ENCODE data around the gene FKBP6.
A peak's percentile ranks its signal among the peaks of the same experiment; 100 is the strongest.

Gene FKBP6

GRCh38 chr7:73387221-73387828 is 59.4 kb downstream of the FKBP6 start (continued):
- TF ChIP-seq ZNF513 (tag by site-specific recombination; IDR thresholded peaks at IDR 0.05) (no peak), ZNF843 (tag by site-specific recombination; IDR thresholded peaks at IDR 0.05) (no peak), ZNF629 (tag by site-specific recombination; IDR thresholded peaks at IDR 0.05) (no peak), REPIN1 (tag by site-specific recombination; IDR thresholded peaks at IDR 0.05; ENCODE audit: low read depth) (no peak), ZNF184 (tag by site-specific recombination; IDR thresholded peaks at IDR 0.05) (no peak), KLF7 (tag by site-specific recombination; IDR thresholded peaks at IDR 0.05; ENCODE audit: borderline replicate concordance) (no peak), SALL2 (tag by site-specific recombination; IDR thresholded peaks at IDR 0.05; ENCODE audit: borderline replicate concordance) (no peak), ZNF169 (tag by site-specific recombination; IDR thresholded peaks at IDR 0.05) (no peak), ZNF274 (IDR thresholded peaks at IDR 0.05; ENCODE audit: low read length) (no peak), ZNF274 (tag by site-specific recombination; IDR thresholded peaks at IDR 0.05; ENCODE audit: borderline replicate concordance) (no peak), ZNF626 (tag by site-specific recombination; IDR thresholded peaks at IDR 0.05) (0 out of 2 replicates have a peak, but pooled peaks have one; percentile 18), ZNF37A (tag by site-specific recombination; IDR thresholded peaks at IDR 0.05) (no peak), BCL11A (tag by site-specific recombination; IDR thresholded peaks at IDR 0.05; ENCODE audit: low read depth) (no peak), ZNF792 (tag by site-specific recombination; IDR thresholded peaks at IDR 0.05) (no peak), ZNF549 (tag by site-specific recombination; IDR thresholded peaks at IDR 0.05) (no peak), ZNF433 (tag by site-specific recombination; IDR thresholded peaks at IDR 0.05; ENCODE audit: low read depth) (no peak), KLF1 (tag by site-specific recombination; IDR thresholded peaks at IDR 0.05) (no peak), ZNF423 (tag by site-specific recombination; IDR thresholded peaks at IDR 0.05) (no peak), ZNF132 (tag by site-specific recombination; IDR thresholded peaks at IDR 0.05; ENCODE audit: borderline replicate concordance) (no peak), ZNF518A (tag by site-specific recombination; conservative IDR thresholded peaks at IDR 0.05; ENCODE audit: low read depth) (peak; percentile 39; the same call in 1 of the 2 replicates), ZFP37 (tag by site-specific recombination; IDR thresholded peaks at IDR 0.05) (no peak), GFI1B (tag by site-specific recombination; IDR thresholded peaks at IDR 0.05) (peak; percentile 73; the same call in 1 of the 2 replicates)
- TF ChIP-seq, protein P1, sequence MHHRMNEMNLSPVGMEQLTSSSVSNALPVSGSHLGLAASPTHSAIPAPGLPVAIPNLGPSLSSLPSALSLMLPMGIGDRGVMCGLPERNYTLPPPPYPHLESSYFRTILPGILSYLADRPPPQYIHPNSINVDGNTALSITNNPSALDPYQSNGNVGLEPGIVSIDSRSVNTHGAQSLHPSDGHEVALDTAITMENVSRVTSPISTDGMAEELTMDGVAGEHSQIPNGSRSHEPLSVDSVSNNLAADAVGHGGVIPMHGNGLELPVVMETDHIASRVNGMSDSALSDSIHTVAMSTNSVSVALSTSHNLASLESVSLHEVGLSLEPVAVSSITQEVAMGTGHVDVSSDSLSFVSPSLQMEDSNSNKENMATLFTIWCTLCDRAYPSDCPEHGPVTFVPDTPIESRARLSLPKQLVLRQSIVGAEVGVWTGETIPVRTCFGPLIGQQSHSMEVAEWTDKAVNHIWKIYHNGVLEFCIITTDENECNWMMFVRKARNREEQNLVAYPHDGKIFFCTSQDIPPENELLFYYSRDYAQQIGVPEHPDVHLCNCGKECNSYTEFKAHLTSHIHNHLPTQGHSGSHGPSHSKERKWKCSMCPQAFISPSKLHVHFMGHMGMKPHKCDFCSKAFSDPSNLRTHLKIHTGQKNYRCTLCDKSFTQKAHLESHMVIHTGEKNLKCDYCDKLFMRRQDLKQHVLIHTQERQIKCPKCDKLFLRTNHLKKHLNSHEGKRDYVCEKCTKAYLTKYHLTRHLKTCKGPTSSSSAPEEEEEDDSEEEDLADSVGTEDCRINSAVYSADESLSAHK (tag by site-specific recombination; IDR thresholded peaks at IDR 0.05), result no peak
- TF ChIP-seq, protein P2, sequence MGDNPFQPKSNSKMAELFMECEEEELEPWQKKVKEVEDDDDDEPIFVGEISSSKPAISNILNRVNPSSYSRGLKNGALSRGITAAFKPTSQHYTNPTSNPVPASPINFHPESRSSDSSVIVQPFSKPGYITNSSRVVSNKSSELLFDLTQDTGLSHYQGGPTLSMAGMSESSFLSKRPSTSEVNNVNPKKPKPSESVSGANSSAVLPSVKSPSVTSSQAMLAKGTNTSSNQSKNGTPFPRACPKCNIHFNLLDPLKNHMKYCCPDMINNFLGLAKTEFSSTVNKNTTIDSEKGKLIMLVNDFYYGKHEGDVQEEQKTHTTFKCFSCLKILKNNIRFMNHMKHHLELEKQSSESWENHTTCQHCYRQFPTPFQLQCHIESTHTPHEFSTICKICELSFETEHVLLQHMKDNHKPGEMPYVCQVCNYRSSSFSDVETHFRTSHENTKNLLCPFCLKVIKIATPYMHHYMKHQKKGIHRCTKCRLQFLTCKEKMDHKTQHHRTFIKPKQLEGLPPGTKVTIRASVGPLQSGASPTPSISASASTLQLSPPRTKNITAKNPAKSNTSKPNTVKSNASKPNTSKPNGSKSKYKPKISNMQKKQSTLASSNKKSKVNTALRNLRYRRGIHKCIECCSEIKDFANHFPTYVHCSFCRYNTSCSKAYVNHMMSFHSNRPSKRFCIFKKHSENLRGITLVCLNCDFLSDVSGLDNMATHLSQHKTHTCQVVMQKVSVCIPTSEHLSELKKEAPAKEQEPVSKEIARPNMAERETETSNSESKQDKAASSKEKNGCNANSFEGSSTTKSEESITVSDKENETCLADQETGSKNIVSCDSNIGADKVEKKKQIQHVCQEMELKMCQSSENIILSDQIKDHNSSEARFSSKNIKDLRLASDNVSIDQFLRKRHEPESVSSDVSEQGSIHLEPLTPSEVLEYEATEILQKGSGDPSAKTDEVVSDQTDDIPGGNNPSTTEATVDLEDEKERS (tag by site-specific recombination; IDR thresholded peaks at IDR 0.05), result peak; percentile 22; the same call in 1 of the 2 replicates
- TF ChIP-seq, protein P3, sequence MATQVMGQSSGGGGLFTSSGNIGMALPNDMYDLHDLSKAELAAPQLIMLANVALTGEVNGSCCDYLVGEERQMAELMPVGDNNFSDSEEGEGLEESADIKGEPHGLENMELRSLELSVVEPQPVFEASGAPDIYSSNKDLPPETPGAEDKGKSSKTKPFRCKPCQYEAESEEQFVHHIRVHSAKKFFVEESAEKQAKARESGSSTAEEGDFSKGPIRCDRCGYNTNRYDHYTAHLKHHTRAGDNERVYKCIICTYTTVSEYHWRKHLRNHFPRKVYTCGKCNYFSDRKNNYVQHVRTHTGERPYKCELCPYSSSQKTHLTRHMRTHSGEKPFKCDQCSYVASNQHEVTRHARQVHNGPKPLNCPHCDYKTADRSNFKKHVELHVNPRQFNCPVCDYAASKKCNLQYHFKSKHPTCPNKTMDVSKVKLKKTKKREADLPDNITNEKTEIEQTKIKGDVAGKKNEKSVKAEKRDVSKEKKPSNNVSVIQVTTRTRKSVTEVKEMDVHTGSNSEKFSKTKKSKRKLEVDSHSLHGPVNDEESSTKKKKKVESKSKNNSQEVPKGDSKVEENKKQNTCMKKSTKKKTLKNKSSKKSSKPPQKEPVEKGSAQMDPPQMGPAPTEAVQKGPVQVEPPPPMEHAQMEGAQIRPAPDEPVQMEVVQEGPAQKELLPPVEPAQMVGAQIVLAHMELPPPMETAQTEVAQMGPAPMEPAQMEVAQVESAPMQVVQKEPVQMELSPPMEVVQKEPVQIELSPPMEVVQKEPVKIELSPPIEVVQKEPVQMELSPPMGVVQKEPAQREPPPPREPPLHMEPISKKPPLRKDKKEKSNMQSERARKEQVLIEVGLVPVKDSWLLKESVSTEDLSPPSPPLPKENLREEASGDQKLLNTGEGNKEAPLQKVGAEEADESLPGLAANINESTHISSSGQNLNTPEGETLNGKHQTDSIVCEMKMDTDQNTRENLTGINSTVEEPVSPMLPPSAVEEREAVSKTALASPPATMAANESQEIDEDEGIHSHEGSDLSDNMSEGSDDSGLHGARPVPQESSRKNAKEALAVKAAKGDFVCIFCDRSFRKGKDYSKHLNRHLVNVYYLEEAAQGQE (tag by site-specific recombination; IDR thresholded peaks at IDR 0.05), result no peak

All from HEK293 (cell line).